Transverse colon (tissue), 4 donors: ENCODE data around the gene SCN5A. TPM values are rescaled to one million over a fixed set of nuclear protein-coding genes. Genes with fewer than 3 reads are reported as not detected.

Experiments
- DNase-seq: peaks from one replicate; pipeline ENCODE4 v3.0.0-alpha.2; 2019
- H3K27ac ChIP-seq, 4 donors: fragments of 200-600 bp; sonication (generic); 2 replicates each; pipeline ENCODE4 v1.5.1; 2016 to 2018; ENCODE audit warnings: inconsistent platforms in 4 of 4
- H3K27me3 ChIP-seq: fragments of 200-600 bp; sonication (generic); 2 replicates; pipeline ENCODE4 v1.5.1; 2017; ENCODE audit warnings: inconsistent platforms
- H3K36me3 ChIP-seq, 4 donors: fragments of 200-600 bp; sonication (generic); 2 replicates each; pipeline ENCODE4 v1.5.1; 2017 to 2019; ENCODE audit warnings: inconsistent platforms in 4 of 4
- H3K4me1 ChIP-seq, 4 donors: fragments of 200-600 bp; sonication (generic); 2 replicates each; pipeline ENCODE4 v1.5.1; 2017 to 2020; ENCODE audit warnings: inconsistent platforms in 4 of 4
- H3K4me3 ChIP-seq, 4 donors: fragments of 200-600 bp; sonication (generic); 1 replicate in 1 of 4; 2 replicates in 3 of 4; pipeline versions ENCODE4 v1.5.1 to v1.6.1; 2017 to 2019; ENCODE audit warnings: inconsistent platforms in 4 of 4
- H3K9me3 ChIP-seq, 2 donors: fragments of 200-600 bp; sonication (generic); 2 replicates each; pipeline ENCODE4 v1.5.1; 2017 to 2019; ENCODE audit warnings: inconsistent platforms in 2 of 2
- EP300 ChIP-seq: sonication (generic); formaldehyde crosslinking; IDR thresholded peaks from one replicate; pipeline ENCODE4 v1.6.1; 2017; ENCODE audit warnings: antibody characterized with exemption, low read depth
- POLR2A ChIP-seq: fragments of 450-650 bp; IDR thresholded peaks from one replicate; pipeline ENCODE4 v1.6.1; 2016; ENCODE audit warnings: antibody characterized with exemption, mild to moderate bottlenecking, moderate library complexity
- POLR2AphosphoS5 ChIP-seq, 3 donors: sonication (generic); formaldehyde crosslinking; IDR thresholded peaks; one replicate each; pipeline ENCODE4 v1.6.1; 2016; ENCODE audit warnings: antibody characterized with exemption in 3 of 3
- WGBS, 2 donors: methylation state at CpG; one replicate each; pipeline ENCODE4 v1.1.5; 2018; ENCODE audit warnings: low coverage in 1 of 2; 5-methylcytosine and 5-hydroxymethylcytosine counted together
- in situ Hi-C, 4 donors: fragments of 200-750 bp; cut with MboI; loops; one replicate each; pipeline versions ENCODE4 v1.15.0 to v1.15.1; 2017; ENCODE audit warnings: low sequenced_read_pairs in 3 of 4, low pct_ligation_motif_present in 1 of 4, low pct_unique_long_range_greater_than_20kb in 1 of 4
- intact Hi-C: fragments of 100-400 bp; cut with DNase I; formaldehyde crosslinking; loops from one replicate; pipeline ENCODE4 v1.15.1; 2023; ENCODE audit warnings: low total_unique reads
- total RNA-seq, 4 donors: library from RNA; depleted of rRNA; stranded (reverse); fragments of >200 nt; gene quantifications; one replicate each; pipeline ENCODE4 v1.1.0, GENCODE V29; 2016
- TF ChIP-seq, protein P1 (sequence below), 5 experiments: fragments of 200-600 bp in 3 of 5; fragments of 450-650 bp in 2 of 5; sonication (generic) in 3 of 5; IDR thresholded peaks; 1 replicate in 2 of 5; 2 replicates in 3 of 5; pipeline ENCODE4 v1.5.1; 2016 to 2017; ENCODE audit warnings: antibody characterized with exemption in 5 of 5, inconsistent platforms in 3 of 5, mild to moderate bottlenecking in 2 of 5, moderate library complexity in 1 of 5

The SCN5A gene
- total RNA-seq, 4 donors from 2014 or later = 0.16 to 0.27 TPM; not detected in 2

DNA sequence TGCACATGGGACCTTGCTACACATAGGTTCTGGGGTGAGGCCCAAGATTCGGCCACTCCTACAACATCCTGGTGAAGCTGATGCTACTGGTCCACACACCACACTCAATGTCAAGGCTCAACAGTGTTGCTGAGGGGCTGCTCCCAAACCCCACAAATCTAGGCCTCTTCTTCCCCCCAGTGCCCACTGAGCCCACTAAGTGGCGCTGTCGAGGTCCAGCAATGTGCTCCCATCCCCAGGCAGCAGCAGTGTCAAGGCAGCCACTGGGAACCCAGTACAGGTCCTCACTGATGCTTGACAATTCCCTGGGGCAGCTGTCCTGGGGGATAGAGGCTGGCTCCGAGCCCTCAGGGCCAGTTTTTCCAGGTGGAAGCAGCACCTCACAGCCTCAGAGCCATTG lies 21.5 kb downstream of the SCN5A start:
- 48% methylated on average over 4 of the region's 4 CpGs; no CpG with 5 or more reads in 1 of the 2 donors for WGBS, 2 donors
- no peak for DNase-seq
- in situ Hi-C loops = no loop called here
- no peaks in the 10 kb centered on the region for H3K4me1 ChIP-seq
- no peak overlapping the region for H3K27ac ChIP-seq
- no peak for TF ChIP-seq POLR2A
- TF ChIP-seq, protein P1, sequence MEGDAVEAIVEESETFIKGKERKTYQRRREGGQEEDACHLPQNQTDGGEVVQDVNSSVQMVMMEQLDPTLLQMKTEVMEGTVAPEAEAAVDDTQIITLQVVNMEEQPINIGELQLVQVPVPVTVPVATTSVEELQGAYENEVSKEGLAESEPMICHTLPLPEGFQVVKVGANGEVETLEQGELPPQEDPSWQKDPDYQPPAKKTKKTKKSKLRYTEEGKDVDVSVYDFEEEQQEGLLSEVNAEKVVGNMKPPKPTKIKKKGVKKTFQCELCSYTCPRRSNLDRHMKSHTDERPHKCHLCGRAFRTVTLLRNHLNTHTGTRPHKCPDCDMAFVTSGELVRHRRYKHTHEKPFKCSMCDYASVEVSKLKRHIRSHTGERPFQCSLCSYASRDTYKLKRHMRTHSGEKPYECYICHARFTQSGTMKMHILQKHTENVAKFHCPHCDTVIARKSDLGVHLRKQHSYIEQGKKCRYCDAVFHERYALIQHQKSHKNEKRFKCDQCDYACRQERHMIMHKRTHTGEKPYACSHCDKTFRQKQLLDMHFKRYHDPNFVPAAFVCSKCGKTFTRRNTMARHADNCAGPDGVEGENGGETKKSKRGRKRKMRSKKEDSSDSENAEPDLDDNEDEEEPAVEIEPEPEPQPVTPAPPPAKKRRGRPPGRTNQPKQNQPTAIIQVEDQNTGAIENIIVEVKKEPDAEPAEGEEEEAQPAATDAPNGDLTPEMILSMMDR (IDR thresholded peaks at IDR 0.05) = peak in 1 of 5 experiments; percentile 9
- TF ChIP-seq EP300 = no peak
- no peak overlapping the region for H3K4me3 ChIP-seq
- no peaks in the 10 kb centered on the region for H3K36me3 ChIP-seq
- intact Hi-C loops = no loop called here
- H3K27me3 ChIP-seq = no peaks in the 10 kb centered on the region
- no peaks in the 10 kb centered on the region for H3K9me3 ChIP-seq

DNA sequence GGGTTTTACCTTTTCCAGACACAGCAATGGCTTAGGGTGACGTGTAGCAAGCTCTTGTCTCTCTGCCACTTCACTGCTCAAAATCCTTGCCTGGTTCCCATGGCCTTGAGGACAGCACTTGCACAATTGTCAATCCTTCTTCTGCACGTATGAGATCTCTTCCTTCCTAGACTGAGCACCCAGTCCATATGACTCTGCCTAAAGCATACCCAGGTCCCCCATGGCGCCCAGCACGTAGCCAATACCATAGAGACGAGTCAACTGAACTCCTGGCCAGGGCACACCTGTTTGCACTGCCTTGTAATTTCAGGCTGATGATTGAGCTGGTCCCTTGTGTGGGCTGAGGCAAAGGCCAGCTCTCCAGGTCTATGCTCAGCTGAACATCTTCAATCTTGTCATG lies 23.3 kb downstream of the SCN5A start:
- Histone ChIP-seq H3K4me3 (no peak overlapping the region), H3K9me3 (no peaks in the 10 kb centered on the region), H3K27ac (no peak overlapping the region), H3K27me3 (no peaks in the 10 kb centered on the region), H3K4me1 (no peaks in the 10 kb centered on the region), H3K36me3 (no peaks in the 10 kb centered on the region)
- intact Hi-C loops (no loop called here), in situ Hi-C loops (no loop called here)
- DNase-seq = no peak
- TF ChIP-seq POLR2A (no peak), EP300 (no peak), POLR2AphosphoS5 (IDR thresholded peaks at IDR 0.05) (no peak)
- TF ChIP-seq, protein P1 (IDR thresholded peaks at IDR 0.05) = no peak
- 88% methylated on average over 5 of the region's 5 CpGs; no CpG with 5 or more reads in 1 of the 2 donors for WGBS, 2 donors

DNA sequence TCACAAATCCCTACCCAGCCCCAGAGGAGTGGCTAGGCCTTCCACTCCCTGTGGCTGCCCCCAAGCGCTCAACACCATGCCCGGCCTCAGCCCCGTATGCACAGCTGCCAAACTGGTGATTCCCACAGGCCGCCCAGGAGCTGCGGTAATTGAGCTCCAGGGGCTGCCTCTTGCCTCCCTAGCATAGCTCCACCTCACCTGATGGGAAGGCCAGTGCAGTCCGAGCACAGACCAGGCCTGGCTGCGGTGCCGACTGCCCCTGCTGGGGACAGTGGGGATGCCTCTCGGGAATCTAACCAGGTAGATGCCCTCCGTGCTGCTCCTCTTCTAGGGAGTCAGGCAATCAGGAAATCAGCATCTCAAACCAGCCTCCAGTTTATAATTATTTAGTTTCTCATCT lies 25.9 kb downstream of the SCN5A start:
- Histone ChIP-seq H3K27ac (no peak overlapping the region), H3K4me3 (no peak overlapping the region), H3K4me1 (no peaks in the 10 kb centered on the region), H3K36me3 (no peaks in the 10 kb centered on the region), H3K9me3 (no peaks in the 10 kb centered on the region), H3K27me3 (no peaks in the 10 kb centered on the region)
- in situ Hi-C loops (no loop called here), intact Hi-C loops (no loop called here)
- DNase-seq = no peak
- TF ChIP-seq POLR2A (no peak), POLR2AphosphoS5 (IDR thresholded peaks at IDR 0.05) (no peak), EP300 (no peak)
- TF ChIP-seq, protein P1 (IDR thresholded peaks at IDR 0.05) = no peak
- 83% methylated on average over 10 of the region's 10 CpGs; no CpG with 5 or more reads in 1 of the 2 donors for WGBS, 2 donors

DNA sequence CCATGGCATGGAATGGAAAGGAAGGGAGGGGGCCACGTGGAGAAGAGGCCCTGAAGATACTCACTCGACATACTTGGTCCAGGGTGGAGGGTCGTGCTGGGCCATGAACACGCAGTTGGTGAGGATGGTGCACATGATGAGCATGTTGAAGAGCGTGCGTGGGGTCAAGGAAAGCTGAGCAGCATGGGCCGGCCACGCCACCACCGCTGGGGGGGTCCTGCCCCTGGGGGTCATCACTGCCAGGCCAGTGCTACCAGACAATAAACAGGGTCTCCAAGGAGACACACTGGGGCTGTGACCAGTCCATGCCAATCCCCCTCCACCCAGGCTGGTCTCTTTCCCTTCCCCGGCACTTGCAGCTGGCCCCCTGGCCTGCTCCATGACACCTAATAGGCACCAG lies 27.2 kb downstream of the SCN5A start:
- intact Hi-C loops (no loop called here), in situ Hi-C loops (no loop called here)
- no peak for TF ChIP-seq POLR2A
- no peak for TF ChIP-seq EP300
- no peak for TF ChIP-seq POLR2AphosphoS5 (IDR thresholded peaks at IDR 0.05)
- TF ChIP-seq, protein P1 (IDR thresholded peaks at IDR 0.05) = no peak
- H3K9me3 ChIP-seq = no peaks in the 10 kb centered on the region
- no peak for DNase-seq
- H3K36me3 ChIP-seq = no peaks in the 10 kb centered on the region
- no peak overlapping the region for H3K27ac ChIP-seq
- no peak overlapping the region for H3K4me3 ChIP-seq
- H3K4me1 ChIP-seq = no peaks in the 10 kb centered on the region
- WGBS, 2 donors = 81 to 87% methylated on average over 6 to 10 of the region's 10 CpGs
- H3K27me3 ChIP-seq = no peaks in the 10 kb centered on the region
